GM12875 (cell line): Measurements from ENCODE around the gene HDAC10.
A peak's percentile ranks its signal among the peaks of the same experiment; 100 is the strongest.

Source experiments
- H3K4me3 ChIP-seq: one replicate; pipeline ENCODE4 v1.5.1; 2011; ENCODE audit warnings: low read depth, low read length, control low read depth
- TF ChIP-seq, protein P1 (sequence below): IDR thresholded peaks from 2 replicates; pipeline ENCODE4 v1.5.1; 2011; ENCODE audit warnings: low read depth, mild to moderate bottlenecking, control low read depth, inconsistent platforms, low read length, moderate library complexity, borderline replicate concordance; ENCODE audit not compliant: insufficient read depth

HDAC10 gene, protein sequence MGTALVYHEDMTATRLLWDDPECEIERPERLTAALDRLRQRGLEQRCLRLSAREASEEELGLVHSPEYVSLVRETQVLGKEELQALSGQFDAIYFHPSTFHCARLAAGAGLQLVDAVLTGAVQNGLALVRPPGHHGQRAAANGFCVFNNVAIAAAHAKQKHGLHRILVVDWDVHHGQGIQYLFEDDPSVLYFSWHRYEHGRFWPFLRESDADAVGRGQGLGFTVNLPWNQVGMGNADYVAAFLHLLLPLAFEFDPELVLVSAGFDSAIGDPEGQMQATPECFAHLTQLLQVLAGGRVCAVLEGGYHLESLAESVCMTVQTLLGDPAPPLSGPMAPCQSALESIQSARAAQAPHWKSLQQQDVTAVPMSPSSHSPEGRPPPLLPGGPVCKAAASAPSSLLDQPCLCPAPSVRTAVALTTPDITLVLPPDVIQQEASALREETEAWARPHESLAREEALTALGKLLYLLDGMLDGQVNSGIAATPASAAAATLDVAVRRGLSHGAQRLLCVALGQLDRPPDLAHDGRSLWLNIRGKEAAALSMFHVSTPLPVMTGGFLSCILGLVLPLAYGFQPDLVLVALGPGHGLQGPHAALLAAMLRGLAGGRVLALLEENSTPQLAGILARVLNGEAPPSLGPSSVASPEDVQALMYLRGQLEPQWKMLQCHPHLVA

DNA sequence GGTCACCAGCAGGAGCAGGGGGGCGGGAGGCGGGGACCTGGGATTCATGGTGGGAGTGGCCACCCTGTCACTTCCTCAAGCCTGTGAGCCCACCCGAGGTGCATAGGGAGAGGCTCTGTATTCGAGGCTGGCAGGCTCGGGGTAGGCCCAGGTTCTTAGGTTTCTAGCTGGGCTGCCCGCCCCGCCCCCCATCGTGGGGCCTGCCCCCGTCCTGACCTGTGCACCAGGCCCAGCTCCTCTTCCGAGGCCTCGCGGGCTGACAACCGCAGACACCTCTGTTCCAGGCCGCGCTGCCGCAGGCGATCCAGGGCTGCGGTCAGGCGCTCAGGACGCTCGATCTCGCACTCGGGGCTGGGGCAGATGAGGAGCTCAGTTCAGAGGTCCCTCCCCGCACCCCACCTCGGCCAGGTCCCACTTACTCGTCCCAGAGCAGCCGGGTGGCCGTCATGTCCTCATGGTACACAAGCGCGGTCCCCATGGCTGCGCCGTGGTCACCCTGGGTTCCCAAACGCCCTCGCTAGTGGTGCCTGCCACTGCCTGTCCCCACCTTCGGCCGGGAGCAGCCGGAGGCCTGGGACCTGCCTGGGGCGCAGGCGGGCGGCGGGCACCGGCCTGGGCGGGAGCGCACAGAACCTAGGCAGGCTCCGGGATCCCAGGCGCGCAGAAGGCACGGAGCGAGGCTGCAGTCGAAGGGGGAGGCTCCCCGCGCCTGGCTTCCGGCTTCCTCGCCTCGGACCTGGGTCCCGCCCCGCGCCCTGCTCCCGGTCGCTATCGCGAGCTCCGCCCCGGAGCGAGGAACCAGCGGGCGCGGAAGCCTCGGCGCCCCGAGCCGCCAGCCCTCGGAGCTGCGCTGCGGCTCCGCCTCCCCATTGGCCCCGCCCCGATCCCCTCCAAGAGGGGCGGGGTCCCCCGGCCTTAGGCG, at the start of gene HDAC10:
Gene HDAC10, minus strand, starts transcription at position 711 of the 922 bp plus-strand sequence. Its CDS starts 233 bp downstream, at position 478.
- peak within 1 kb of the TSS; percentile 90 for H3K4me3 ChIP-seq

DNA sequence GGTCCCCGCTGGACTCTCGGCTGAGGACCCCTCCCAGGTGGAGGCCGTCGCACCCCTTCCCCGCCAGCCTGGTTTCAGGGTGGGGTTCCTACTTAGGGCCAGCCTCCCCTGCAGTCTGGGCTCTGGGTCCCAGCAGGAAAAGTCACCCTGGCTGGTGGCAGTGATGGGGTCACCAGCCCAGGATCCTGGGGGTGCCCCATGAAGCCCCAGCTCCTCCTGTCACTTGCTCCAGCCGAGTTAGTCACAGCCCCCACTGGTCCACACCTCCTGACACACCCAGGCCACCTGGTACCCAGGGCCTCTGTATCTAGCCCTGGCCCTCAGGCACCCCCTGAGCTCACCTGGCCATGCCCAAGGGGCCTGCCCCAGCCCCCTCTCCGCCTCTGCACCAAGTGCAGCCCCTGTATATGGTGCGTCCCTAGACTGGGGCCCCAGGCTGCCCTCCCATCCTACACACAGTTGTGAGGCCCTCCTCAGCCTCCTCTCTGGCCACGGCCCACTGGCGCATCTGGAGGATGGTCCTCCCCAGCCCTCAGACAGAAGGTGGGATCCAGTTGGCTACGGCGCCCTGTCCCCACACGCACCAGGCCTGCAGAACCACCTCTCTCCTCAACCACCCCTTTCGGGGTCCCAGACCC, 49.7 kb upstream of the HDAC10 start:
- TF ChIP-seq, protein P1, sequence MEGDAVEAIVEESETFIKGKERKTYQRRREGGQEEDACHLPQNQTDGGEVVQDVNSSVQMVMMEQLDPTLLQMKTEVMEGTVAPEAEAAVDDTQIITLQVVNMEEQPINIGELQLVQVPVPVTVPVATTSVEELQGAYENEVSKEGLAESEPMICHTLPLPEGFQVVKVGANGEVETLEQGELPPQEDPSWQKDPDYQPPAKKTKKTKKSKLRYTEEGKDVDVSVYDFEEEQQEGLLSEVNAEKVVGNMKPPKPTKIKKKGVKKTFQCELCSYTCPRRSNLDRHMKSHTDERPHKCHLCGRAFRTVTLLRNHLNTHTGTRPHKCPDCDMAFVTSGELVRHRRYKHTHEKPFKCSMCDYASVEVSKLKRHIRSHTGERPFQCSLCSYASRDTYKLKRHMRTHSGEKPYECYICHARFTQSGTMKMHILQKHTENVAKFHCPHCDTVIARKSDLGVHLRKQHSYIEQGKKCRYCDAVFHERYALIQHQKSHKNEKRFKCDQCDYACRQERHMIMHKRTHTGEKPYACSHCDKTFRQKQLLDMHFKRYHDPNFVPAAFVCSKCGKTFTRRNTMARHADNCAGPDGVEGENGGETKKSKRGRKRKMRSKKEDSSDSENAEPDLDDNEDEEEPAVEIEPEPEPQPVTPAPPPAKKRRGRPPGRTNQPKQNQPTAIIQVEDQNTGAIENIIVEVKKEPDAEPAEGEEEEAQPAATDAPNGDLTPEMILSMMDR: no peak
- peak overlapping the region; percentile 21 for H3K4me3 ChIP-seq

More for the DNA sequence above, at the start of gene HDAC10:
- TF ChIP-seq, protein P1: no peak

DNA sequence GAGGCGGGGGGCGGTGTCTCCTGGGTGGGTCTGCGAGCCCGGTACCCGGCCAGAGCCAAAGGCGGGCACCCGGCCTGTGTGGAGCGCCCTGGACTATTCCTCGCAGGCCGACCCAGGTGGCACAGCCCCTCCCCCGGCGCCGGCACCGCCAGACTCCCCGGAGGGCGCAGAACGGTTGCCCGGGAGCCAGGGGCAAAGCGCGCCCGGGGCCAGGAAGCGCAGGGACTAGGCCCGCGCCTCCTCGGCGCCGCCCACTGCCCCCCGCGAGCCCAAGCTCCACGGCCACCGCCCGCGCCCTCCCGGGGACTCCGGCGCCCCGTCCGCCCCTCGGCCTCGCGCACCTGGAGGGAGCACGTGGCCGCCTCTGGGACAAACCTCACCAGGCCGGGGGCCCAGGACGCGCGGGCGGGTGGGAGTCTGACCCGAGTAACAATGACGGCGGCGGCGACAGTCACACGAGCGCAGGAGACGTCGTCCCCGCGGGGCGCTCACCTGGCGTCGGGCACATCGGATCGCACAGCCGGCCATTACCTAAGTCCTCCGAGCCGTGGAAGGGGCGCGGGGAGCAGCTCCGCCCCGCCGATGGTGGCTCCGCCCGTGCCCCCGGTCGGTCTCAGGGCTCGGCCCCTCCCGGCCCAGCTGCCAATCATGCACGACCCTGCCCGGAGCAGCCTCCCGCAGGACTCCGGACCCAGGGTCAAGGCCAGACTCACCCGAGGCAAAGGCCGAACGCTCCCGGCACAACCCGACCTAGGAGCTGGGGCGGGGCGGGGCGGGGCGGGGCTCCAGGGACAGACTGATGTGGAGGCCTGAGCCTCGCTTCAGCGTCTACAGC, 48.9 kb upstream of the HDAC10 start:
- TF ChIP-seq, protein P1: no peak
- peak overlapping the region; percentile 21 for H3K4me3 ChIP-seq

DNA sequence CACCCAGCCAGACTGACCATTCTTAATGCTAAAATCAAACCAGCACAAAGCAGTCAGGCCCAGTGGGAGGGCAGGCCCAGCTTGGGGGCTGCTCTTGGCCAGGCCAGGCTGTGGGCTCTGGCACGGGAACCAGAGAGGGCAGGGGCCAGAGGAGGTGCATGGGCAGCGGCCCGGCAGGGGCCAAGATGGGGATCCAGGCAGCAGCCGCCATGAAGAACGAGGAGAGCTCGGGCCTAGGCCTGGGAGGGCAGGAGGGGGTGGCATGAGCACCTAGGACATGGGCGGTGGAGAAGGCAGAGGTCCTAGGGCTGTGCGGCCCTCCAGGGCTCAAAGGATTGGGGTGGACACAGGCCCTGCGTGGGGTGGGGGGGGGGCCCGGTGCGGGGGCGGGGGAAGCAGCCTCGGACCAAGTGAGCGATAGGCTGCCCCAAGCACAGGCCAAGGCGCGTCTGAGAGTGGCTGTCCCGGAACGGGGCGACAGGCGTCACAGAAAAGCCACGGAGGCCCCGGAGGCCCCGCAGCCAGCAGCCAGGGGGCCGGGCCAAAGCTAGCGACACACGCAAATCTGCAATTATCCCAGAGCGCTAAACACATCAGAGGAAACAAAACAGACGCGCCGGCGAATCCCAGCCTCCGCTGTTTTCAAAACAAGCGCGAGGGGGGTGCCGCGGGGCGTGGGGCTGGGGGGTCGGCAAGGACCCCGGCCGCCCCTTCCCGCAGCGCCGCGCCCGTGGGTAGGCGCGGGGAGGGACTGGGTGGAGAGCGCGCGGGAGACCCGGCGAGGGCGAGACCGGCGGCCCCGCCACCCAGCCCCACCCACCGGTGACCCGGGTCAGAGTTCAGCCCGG, 48.1 kb upstream of the HDAC10 start:
- peak overlapping the region; percentile 10 for H3K4me3 ChIP-seq
- TF ChIP-seq, protein P1: no peak

DNA sequence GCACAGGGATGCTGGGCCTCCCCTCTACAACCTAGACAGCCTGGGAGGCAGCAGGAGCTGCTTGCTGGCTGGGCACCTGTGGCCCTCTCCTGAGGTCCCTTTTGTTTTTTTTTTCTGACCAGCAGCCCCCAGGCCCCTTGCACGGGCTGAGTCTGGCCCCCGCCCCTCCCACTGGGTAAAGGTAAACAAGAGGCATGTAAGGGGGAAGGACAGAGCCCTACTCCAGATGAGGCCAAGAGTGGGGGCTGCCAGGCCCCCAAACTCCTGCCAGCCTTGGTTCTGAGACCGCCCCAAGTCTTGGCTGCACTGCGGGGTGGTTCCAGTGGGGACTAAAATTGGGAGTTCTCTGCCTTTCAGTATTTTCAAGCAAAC, 47.2 kb upstream of the HDAC10 start:
- H3K4me3 ChIP-seq: no peak overlapping the region
- TF ChIP-seq, protein P1: no peak
